AG10803 (cell line): ENCODE data around the gene MEAF6.
"Not testable (repeated sequence)": the region's sequence is repeated elsewhere in the genome, so short reads cannot be mapped to it uniquely, and the experiment has no call there.

Experiments
- DNase-seq: peaks from one replicate; pipeline ENCODE4 v3.0.0; 2010; ENCODE audit warnings: low read depth
- H3K4me3 ChIP-seq: 2 replicates; pipeline ENCODE4 v1.5.1; 2011; ENCODE audit warnings: mild to moderate bottlenecking, low read length, control low read depth
- TF ChIP-seq, protein P1 (sequence below): conservative IDR thresholded peaks from 2 replicates; pipeline ENCODE4 v1.5.1; 2011; ENCODE audit warnings: mild to moderate bottlenecking, low read length, control low read depth, inconsistent platforms

MEAF6 gene

GRCh38 chr1:37514350-37515184, at the start of gene MEAF6:
Gene MEAF6, minus strand, starts transcription at chr1:37514766. Its CDS starts 20 bp downstream, at chr1:37514746.
- DNase-seq, result peak; percentile 77
- TF ChIP-seq, protein P1, sequence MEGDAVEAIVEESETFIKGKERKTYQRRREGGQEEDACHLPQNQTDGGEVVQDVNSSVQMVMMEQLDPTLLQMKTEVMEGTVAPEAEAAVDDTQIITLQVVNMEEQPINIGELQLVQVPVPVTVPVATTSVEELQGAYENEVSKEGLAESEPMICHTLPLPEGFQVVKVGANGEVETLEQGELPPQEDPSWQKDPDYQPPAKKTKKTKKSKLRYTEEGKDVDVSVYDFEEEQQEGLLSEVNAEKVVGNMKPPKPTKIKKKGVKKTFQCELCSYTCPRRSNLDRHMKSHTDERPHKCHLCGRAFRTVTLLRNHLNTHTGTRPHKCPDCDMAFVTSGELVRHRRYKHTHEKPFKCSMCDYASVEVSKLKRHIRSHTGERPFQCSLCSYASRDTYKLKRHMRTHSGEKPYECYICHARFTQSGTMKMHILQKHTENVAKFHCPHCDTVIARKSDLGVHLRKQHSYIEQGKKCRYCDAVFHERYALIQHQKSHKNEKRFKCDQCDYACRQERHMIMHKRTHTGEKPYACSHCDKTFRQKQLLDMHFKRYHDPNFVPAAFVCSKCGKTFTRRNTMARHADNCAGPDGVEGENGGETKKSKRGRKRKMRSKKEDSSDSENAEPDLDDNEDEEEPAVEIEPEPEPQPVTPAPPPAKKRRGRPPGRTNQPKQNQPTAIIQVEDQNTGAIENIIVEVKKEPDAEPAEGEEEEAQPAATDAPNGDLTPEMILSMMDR, result peak; percentile 18
- peak within 1 kb of the TSS; percentile 67 for H3K4me3 ChIP-seq

GRCh38 chr1:37562984-37563383, 48.4 kb upstream of the MEAF6 start:
- TF ChIP-seq, protein P1, result no peak
- H3K4me3 ChIP-seq, result no peak overlapping the region
- no peak for DNase-seq

DNA sequence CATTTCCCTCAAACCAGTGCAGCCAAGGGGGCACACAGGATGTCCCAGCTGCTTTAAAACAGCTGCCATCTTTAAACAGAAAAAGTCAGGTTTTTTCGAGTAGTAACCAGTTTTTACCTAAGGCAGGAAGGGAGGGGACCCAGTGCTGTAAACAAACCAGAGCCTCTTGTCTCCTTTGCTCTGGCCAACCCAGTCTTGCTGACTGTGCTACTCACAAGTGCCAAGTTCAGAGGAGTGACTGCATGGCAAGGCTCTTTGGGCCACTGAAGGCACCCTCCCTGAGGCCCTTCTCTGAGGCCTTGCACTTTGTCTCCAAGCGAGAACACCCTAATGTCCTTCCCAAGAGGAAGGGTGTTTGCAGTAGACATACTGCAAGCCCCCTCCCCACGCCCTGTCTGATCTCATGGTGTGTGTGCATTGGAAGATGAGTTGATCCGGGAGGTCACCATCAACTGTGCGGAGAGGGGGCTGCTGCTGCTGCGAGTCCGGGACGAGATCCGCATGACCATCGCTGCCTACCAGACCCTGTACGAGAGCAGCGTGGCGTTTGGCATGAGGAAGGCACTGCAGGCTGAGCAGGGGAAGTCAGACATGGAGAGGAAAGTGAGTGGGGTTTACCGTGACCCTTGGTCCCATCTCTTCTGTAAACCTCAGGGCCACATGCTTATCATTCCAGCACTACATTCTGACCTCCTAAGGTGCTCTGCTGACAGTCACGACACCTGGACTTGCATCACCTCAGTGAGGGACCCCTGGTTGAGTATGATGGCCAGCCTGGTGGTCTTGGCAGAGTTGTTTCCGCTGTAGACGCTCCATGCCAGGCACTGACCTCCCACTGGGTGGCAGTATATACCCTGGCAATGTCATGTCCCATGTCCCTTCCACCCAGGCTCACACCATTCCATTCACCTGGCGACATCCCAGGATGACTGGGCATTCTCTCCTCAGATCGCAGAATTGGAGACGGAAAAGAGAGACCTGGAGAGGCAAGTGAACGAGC, 46.9 kb upstream of the MEAF6 start:
- DNase-seq, result peak; percentile 46
- H3K4me3 ChIP-seq, result no peak overlapping the region
- TF ChIP-seq, protein P1, result peak; percentile 60

DNA sequence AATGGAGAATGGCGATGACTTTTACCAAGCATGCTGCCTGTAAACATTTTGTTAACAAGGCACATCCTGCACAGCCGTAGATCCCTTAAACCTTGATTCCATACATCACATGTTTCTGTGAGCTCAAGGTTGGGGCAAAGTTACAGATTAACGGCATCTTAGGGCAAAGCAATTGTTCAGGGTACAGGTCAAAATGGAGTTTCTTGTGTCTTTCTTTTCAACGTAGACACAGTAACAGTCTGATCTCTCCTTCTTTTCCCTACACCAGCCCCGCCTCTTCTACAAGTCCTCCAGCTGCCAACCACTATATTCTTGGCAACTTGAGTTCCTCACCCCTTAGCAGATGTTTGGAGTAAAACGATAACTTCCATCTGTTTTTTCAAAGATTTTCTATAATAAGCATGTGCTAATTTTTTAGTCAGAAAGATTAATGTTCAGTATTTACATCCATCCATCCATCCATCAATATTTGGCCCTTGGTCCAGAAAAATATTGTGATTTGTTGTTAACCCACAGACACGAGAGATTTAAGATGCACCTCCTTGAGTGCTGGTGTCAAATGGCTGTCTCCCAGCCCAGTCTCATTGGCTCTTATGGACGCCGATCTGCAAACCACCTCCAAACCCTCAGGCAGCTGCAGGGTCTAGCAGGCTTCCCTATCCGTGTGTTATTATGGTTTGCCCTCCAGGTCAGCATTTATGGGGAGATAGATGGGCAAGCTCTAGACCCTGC, 46.0 kb upstream of the MEAF6 start:
- peak; percentile 46 for DNase-seq
- no peak overlapping the region for H3K4me3 ChIP-seq
- TF ChIP-seq, protein P1, result no peak

- H3K4me3 ChIP-seq, DNase-seq: not testable (repeated sequence)
Measured at GRCh38 chr1:37559957-37560379, 45.4 kb upstream of the MEAF6 start.

DNA sequence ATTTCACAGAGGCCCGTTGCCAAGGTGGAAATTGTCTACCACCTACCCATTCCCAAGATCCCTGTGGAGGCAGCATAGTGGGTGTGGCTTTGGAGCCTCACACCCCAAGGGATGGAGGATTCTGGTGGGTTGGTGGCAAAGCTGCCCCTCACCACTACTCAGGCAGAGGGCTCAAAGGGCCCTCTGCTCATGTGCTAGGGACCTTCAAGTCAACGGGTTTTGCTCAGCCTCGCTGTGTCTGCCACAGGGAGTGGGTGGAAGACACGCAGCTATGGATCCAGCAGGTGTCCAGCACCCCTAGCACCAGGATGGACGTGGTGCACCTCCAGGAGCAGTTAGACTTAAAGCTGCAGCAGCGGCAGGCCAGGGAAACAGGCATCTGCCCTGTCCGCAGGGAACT, 44.5 kb upstream of the MEAF6 start:
- TF ChIP-seq, protein P1, result no peak
- no peak overlapping the region for H3K4me3 ChIP-seq
- no peak for DNase-seq

DNA sequence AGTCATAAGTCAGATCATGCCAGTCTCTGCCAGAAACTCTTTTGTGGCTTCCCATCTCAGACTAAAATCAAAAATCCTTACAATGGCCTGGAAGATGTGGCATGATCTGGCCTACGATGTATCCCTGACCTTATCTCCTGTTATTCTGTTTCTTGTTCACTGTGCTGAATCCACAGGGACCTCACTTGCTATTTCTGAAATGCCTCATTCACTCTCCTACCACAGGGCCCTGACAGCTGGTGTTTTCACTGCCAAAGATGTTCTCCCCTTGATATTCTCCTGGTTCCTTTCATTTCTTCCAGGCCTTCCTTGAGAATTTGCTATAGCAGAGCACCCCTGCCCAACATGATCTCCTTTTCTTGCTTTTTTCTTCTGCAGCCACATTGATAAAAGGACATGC, 43.8 kb upstream of the MEAF6 start:
- TF ChIP-seq, protein P1, result no peak
- DNase-seq, result no peak
- no peak overlapping the region for H3K4me3 ChIP-seq
